ENCODE data around the gene ZNF213. TPM values are rescaled to one million over a fixed set of nuclear protein-coding genes. Genes with fewer than 3 reads are reported as not detected.
A peak's percentile ranks its signal among the peaks of the same experiment; 100 is the strongest.

ZNF213 gene
- total RNA-seq, 1 experiment from 2014 or later: 20.7 TPM

DNA sequence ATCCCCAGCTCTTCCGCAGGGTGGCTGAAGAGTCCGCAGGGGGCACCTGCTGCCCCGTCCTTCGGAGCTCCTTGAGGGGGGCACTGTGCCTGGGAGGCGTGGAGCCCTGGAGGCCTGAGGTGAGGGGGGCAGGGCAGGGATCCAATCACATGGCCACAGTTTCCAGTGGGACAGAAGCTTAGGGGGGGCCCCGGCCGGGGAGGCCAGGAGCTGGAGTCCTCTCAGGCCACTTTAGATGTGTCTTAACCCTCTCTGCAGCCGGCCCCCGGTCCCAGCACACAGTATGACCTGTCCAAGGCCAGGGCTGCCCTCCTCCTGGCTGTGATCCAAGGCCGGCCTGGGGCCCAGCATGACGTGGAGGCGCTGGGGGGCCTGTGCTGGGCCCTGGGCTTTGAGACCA, 10.8 kb downstream of the ZNF213 start:
- Mint-ChIP-seq H3K36me3 (ENCODE audit: insufficient read depth, unreplicated experiment) (peaks cover 25% of the 10 kb centered on the region), H3K27ac (ENCODE audit: low read depth, unreplicated experiment) (no peak overlapping the region), H3K9me3 (ENCODE audit: unreplicated experiment) (no peaks in the 10 kb centered on the region), H3K4me3 (ENCODE audit: unreplicated experiment) (no peak overlapping the region), H3K4me1 (ENCODE audit: insufficient read depth, unreplicated experiment) (no peaks in the 10 kb centered on the region), H3K27me3 (ENCODE audit: insufficient read depth, unreplicated experiment) (no peaks in the 10 kb centered on the region)
- ChIA-PET POLR2A (interaction anchor here (4.1 kb wide), 1 partner anchor 11 kb away, joined by 24 read pairs; the partner anchor contains the start of gene ZNF213), CTCF (interaction anchor here (2.8 kb wide), 1 partner anchor 16 kb away, joined by 17 read pairs; no protein-coding TSS in a partner anchor)
- intact Hi-C loops (cut with micrococcal nuclease): no loop called here
- no peak for TF ChIP-seq CTCF (IDR thresholded peaks at IDR 0.05; ENCODE audit: unreplicated experiment)
- BruUV-seq (replicated peaks): no TSS peak
- DNase-seq (ENCODE audit: unreplicated experiment): no peak

DNA sequence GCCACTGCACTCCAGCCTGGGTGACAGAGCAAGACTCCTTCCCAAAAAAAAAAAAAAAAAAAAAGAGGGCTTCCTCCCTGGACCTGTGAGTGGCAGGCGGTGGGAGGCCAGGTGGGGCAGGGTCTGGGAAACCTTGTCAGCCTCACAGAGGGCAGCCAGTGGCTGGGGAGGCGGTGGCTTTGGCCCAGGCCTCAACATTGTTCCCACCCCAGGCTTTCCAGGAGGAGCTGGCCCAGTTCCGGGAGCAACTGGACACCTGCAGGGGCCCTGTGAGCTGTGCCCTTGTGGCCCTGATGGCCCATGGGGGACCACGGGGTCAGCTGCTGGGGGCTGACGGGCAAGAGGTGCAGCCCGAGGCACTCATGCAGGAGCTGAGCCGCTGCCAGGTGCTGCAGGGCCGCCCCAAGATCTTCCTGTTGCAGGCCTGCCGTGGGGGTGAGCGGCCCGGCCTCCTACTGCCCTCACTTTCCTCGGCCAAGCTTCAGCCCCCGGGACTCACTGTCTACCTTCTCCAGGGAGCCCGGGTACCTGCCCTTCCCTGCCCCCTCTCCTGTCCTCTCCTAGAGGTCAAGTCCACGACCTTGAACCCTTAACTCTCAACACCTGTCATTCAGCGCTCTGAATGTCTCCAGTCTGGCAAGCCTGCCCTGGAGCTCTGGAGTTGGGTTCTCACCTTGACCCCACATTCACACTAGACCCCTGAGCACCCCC, 12.4 kb downstream of the ZNF213 start:
- ChIA-PET CTCF (interaction anchor here (0.8 to 6.8 kb wide), 3 partner anchors 16 to 25 kb away, joined by 3 to 75 read pairs (median 4); partner anchors contain the start of gene ZNF213), POLR2A (interaction anchor here (0.6 to 4.6 kb wide), 3 partner anchors 13 to 1035 kb away, joined by 4 to 105 read pairs (median 5); partner anchors contain the start of gene ZNF213)
- Mint-ChIP-seq H3K4me1 (ENCODE audit: insufficient read depth, unreplicated experiment) (peaks cover 3% of the 10 kb centered on the region), H3K9me3 (ENCODE audit: unreplicated experiment) (no peaks in the 10 kb centered on the region), H3K27ac (ENCODE audit: low read depth, unreplicated experiment) (no peak overlapping the region), H3K27me3 (ENCODE audit: insufficient read depth, unreplicated experiment) (no peaks in the 10 kb centered on the region), H3K4me3 (ENCODE audit: unreplicated experiment) (no peak overlapping the region), H3K36me3 (ENCODE audit: insufficient read depth, unreplicated experiment) (peaks cover 24% of the 10 kb centered on the region)
- intact Hi-C loops (cut with micrococcal nuclease): no loop called here
- TF ChIP-seq CTCF (IDR thresholded peaks at IDR 0.05; ENCODE audit: unreplicated experiment): no peak
- no TSS peak for BruUV-seq (replicated peaks)
- DNase-seq (ENCODE audit: unreplicated experiment): no peak

DNA sequence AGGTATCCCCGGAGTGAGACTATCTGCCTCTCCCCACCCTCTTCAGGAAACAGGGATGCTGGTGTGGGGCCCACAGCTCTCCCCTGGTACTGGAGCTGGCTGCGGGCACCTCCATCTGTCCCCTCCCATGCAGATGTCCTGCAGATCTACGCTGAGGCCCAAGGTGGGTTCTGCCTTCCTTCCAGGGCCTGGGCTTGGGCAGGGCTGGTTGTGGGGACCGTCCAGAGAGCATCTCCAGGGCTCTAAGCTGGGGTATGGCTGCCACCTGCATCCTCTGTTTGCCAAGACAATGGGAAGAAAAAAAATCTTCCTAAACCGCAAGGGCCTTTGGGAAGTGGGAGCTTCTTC, 12.9 kb downstream of the ZNF213 start:
- intact Hi-C loops (cut with micrococcal nuclease): no loop called here
- no peak overlapping the region for H3K4me3 Mint-ChIP-seq (ENCODE audit: unreplicated experiment)
- H3K9me3 Mint-ChIP-seq (ENCODE audit: unreplicated experiment): no peaks in the 10 kb centered on the region
- no peak for DNase-seq (ENCODE audit: unreplicated experiment)
- CTCF ChIA-PET: interaction anchor here (0.6 to 6.8 kb wide), 4 partner anchors 16 to 51 kb away, joined by 3 to 75 read pairs (median 4); partner anchors contain the start of gene ZNF213
- H3K36me3 Mint-ChIP-seq (ENCODE audit: insufficient read depth, unreplicated experiment): peaks cover 26% of the 10 kb centered on the region
- no peak overlapping the region for H3K27ac Mint-ChIP-seq (ENCODE audit: low read depth, unreplicated experiment)
- H3K27me3 Mint-ChIP-seq (ENCODE audit: insufficient read depth, unreplicated experiment): no peaks in the 10 kb centered on the region
- peaks cover 8% of the 10 kb centered on the region for H3K4me1 Mint-ChIP-seq (ENCODE audit: insufficient read depth, unreplicated experiment)
- POLR2A ChIA-PET: interaction anchor here (0.6 to 4.6 kb wide), 3 partner anchors 13 to 1035 kb away, joined by 4 to 105 read pairs (median 5); partner anchors contain the start of gene ZNF213
- no TSS peak for BruUV-seq (replicated peaks)
- no peak for TF ChIP-seq CTCF (IDR thresholded peaks at IDR 0.05; ENCODE audit: unreplicated experiment)

- DNase-seq (ENCODE audit: unreplicated experiment): no peak
- intact Hi-C loops (cut with micrococcal nuclease): no loop called here
- TF ChIP-seq CTCF (IDR thresholded peaks at IDR 0.05; ENCODE audit: unreplicated experiment): no peak
- Mint-ChIP-seq H3K27ac (ENCODE audit: low read depth, unreplicated experiment) (no peak overlapping the region), H3K27me3 (ENCODE audit: insufficient read depth, unreplicated experiment) (no peaks in the 10 kb centered on the region), H3K9me3 (ENCODE audit: unreplicated experiment) (no peaks in the 10 kb centered on the region), H3K4me1 (ENCODE audit: insufficient read depth, unreplicated experiment) (peaks cover 10% of the 10 kb centered on the region), H3K4me3 (ENCODE audit: unreplicated experiment) (peak overlapping the region; percentile 83), H3K36me3 (ENCODE audit: insufficient read depth, unreplicated experiment) (peaks cover 28% of the 10 kb centered on the region)
- BruUV-seq (replicated peaks): no TSS peak
- ChIA-PET CTCF (interaction anchor here (0.5 to 6.8 kb wide), 7 partner anchors 9 to 130 kb away, joined by 3 to 75 read pairs (median 3); partner anchors contain the start of gene ZNF213), POLR2A (interaction anchor here (0.9 to 4.6 kb wide), 4 partner anchors 10 to 51 kb away, joined by 3 to 105 read pairs (median 12); partner anchors contain the start of gene ZNF213)
Observed at GRCh38 chr16:3148256-3149192, 13.7 kb downstream of the ZNF213 start.
